ENCODE results near the gene RASIP1.

The RASIP1 gene

GRCh38 chr19:48676487-48676886, 63.9 kb downstream of the RASIP1 start:
- no peak for DNase-seq (ENCODE audit: low read depth)
- no peak overlapping the region for H3K4me3 ChIP-seq (ENCODE audit: low read length)
- no peak for TF ChIP-seq CTCF (IDR thresholded peaks at IDR 0.05; ENCODE audit: insufficient read depth, low read depth, low read length, missing control alignments)

- peak; percentile 93 for TF ChIP-seq CTCF (IDR thresholded peaks at IDR 0.05; ENCODE audit: insufficient read depth, low read depth, low read length, missing control alignments)
- no peak overlapping the region for H3K4me3 ChIP-seq (ENCODE audit: low read length)
- peak; percentile 80 for DNase-seq (ENCODE audit: low read depth)
These were observed 65.2 kb downstream of the RASIP1 start for GRCh38 chr19:48674921-48675824.

GRCh38 chr19:48674216-48674809, 66.1 kb downstream of the RASIP1 start:
- no peak overlapping the region for H3K4me3 ChIP-seq (ENCODE audit: low read length)
- no peak for TF ChIP-seq CTCF (IDR thresholded peaks at IDR 0.05; ENCODE audit: insufficient read depth, low read depth, low read length, missing control alignments)
- no peak for DNase-seq (ENCODE audit: low read depth)

- DNase-seq (ENCODE audit: low read depth) = no peak
- no peak overlapping the region for H3K4me3 ChIP-seq (ENCODE audit: low read length)
- TF ChIP-seq CTCF (IDR thresholded peaks at IDR 0.05; ENCODE audit: insufficient read depth, low read depth, low read length, missing control alignments) = no peak
These were observed 66.8 kb downstream of the RASIP1 start for GRCh38 chr19:48673436-48674100.

GRCh38 chr19:48672994-48673393, 67.4 kb downstream of the RASIP1 start, which contains the start of gene NTN5:
Gene NTN5 (minus strand): TSS chr19:48673017. CDS start chr19:48670986, 2,031 bp downstream.
- TF ChIP-seq CTCF (IDR thresholded peaks at IDR 0.05; ENCODE audit: insufficient read depth, low read depth, low read length, missing control alignments) = no peak
- H3K4me3 ChIP-seq (ENCODE audit: low read length) = no peak within 1 kb of the TSS
- no peak for DNase-seq (ENCODE audit: low read depth)

GRCh38 chr19:48671446-48671995, 68.9 kb downstream of the RASIP1 start:
- H3K4me3 ChIP-seq (ENCODE audit: low read length) = no peak overlapping the region
- DNase-seq (ENCODE audit: low read depth) = no peak
- TF ChIP-seq CTCF (IDR thresholded peaks at IDR 0.05; ENCODE audit: insufficient read depth, low read depth, low read length, missing control alignments) = no peak

Data from epithelial cell of esophagus (primary cell).